Spleen (tissue), 7 donors: ENCODE data around the gene NUP85.
A peak's percentile ranks its signal among the peaks of the same experiment; 100 is the strongest.

Experiments
- POLR2AphosphoS5 ChIP-seq, 3 donors: sonication (generic); formaldehyde crosslinking; IDR thresholded peaks; one replicate each; pipeline ENCODE4 v1.5.1; 2017; ENCODE audit warnings: antibody characterized with exemption in 3 of 3
- TF ChIP-seq, protein P1 (sequence below), 11 experiments: fragments of 200-600 bp in 7 of 11; fragments of 450-650 bp in 4 of 11; sonication (generic) in 4 of 11; IDR thresholded peaks in 8 of 11; conservative IDR thresholded peaks in 3 of 11; 1 replicate in 7 of 11; 2 replicates in 4 of 11; pipeline versions ENCODE4 v1.4.0 to v1.8.0; 2016 to 2021; ENCODE audit warnings: antibody characterized with exemption in 11 of 11, inconsistent platforms in 4 of 11, mild to moderate bottlenecking in 1 of 11
- donor health status: DM: no; HTN: no; CAD: no; lungs with moderate emphysema.
- donor health status: DM: no; HTN: no; CAD: no.
- donor health status: DM: no; HTN: no; CAD: no.

DNA sequence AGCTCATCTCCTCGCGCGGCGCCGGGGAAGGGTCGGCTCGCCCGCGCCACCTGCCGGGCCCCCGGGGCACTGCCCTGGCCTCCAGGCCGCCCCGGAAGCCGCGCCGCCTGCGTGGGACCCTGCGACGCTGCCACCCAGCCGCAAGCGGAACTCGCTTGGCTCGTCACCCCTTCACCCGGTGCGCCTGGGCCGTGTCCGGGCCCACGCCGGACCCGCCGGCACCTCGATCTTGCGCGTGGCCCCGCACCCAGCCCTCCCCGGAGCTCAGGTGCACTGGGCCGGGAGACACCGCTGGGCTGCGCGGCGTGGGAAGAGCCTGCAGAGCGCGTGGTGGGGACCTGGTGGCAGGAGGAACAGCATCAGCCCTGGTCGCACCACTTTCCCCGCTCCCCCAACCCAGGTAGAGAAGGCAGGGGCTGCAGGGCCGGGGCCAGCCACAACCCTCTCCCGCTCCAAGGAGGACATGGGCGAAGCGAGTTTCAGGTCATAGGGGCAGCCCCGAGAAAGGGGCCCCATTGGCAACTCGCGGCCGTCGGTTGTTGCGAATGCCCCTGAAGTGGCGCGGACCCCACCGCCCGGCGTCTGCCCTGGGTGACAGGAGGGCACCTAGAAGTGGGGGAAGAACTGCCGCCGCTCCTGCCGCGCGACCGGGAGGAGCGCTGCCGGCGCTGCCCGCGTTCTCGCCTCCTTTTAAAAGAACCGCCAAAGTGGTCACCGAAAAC is 65.9 kb downstream of the NUP85 start:
- peak; percentile 70 to 90 (median 87) for TF ChIP-seq POLR2AphosphoS5 (IDR thresholded peaks at IDR 0.05)
- TF ChIP-seq, protein P1, sequence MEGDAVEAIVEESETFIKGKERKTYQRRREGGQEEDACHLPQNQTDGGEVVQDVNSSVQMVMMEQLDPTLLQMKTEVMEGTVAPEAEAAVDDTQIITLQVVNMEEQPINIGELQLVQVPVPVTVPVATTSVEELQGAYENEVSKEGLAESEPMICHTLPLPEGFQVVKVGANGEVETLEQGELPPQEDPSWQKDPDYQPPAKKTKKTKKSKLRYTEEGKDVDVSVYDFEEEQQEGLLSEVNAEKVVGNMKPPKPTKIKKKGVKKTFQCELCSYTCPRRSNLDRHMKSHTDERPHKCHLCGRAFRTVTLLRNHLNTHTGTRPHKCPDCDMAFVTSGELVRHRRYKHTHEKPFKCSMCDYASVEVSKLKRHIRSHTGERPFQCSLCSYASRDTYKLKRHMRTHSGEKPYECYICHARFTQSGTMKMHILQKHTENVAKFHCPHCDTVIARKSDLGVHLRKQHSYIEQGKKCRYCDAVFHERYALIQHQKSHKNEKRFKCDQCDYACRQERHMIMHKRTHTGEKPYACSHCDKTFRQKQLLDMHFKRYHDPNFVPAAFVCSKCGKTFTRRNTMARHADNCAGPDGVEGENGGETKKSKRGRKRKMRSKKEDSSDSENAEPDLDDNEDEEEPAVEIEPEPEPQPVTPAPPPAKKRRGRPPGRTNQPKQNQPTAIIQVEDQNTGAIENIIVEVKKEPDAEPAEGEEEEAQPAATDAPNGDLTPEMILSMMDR (IDR thresholded peaks at IDR 0.05 in 8 of 11, conservative IDR thresholded peaks at IDR 0.05 in 3 of 11): peak; percentile 52 to 95 (median 90)
